Measurements from ENCODE around the gene MT1H.

- TF ChIP-seq EZH2phosphoT487 (IDR thresholded peaks at IDR 0.05; ENCODE audit: insufficient read depth, low read depth) = no peak
- no peak for TF ChIP-seq EZH2 (IDR thresholded peaks at IDR 0.05; ENCODE audit: insufficient read depth, poor library complexity, severe bottlenecking)
These were observed at the start of gene MT1H for GRCh38 chr16:56669005-56669839.
